Kidney capillary endothelial cell (primary cell): Measurements from ENCODE around the gene PLLP.

Experiments used
- DNase-seq: peaks from one replicate; pipeline ENCODE4 v3.0.0-alpha.2; 2018; ENCODE audit warnings: low spot score

The PLLP gene

GRCh38 chr16:57256601-57257395 is 27.7 kb downstream of the PLLP start:
- no peak for DNase-seq

GRCh38 chr16:57255686-57256415 is 28.6 kb downstream of the PLLP start:
- no peak for DNase-seq

DNA sequence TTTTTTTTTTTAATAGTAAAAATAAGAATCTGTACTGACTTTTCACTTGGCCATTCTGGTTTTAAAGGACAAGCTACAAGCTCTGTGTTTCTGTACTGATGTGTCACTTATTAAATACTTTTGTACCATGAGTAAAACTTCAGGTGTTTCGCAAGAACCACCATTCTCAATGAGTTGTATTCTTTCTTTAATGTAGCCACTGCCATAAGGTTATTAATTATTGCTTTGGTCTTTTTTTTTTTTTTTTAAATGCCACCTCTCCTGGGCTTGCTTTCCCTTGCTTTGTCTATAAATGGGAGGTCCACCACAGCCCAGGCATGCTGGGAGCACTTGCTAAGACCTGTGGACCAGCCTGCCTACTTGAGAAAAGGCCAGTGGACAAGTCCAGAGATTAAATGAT is 31.0 kb downstream of the PLLP start:
- no peak for DNase-seq

GRCh38 chr16:57252148-57252721 is 32.2 kb downstream of the PLLP start:
- DNase-seq = no peak

- DNase-seq = no peak
Observed at GRCh38 chr16:57251352-57251751, 33.1 kb downstream of the PLLP start.

- DNase-seq = no peak
Observed at GRCh38 chr16:57245472-57246113, 38.9 kb downstream of the PLLP start.

GRCh38 chr16:57244767-57245471 is 39.6 kb downstream of the PLLP start, which contains the start of gene ARL2BP:
TSS of gene ARL2BP (plus strand) at chr16:57245259. CDS start at chr16:57245368, 109 bp downstream.
- peak; percentile 97 for DNase-seq

GRCh38 chr16:57244463-57244766 is 40.1 kb downstream of the PLLP start:
- no peak for DNase-seq

GRCh38 chr16:57242650-57243049 is 41.8 kb downstream of the PLLP start:
- DNase-seq = no peak

GRCh38 chr16:57240851-57241250 is 43.6 kb downstream of the PLLP start:
- DNase-seq = no peak

GRCh38 chr16:57239107-57239506 is 45.4 kb downstream of the PLLP start:
- no peak for DNase-seq

GRCh38 chr16:57238682-57239081 is 45.8 kb downstream of the PLLP start:
- no peak for DNase-seq

GRCh38 chr16:57236022-57236350 is 48.5 kb downstream of the PLLP start:
- no peak for DNase-seq

DNA sequence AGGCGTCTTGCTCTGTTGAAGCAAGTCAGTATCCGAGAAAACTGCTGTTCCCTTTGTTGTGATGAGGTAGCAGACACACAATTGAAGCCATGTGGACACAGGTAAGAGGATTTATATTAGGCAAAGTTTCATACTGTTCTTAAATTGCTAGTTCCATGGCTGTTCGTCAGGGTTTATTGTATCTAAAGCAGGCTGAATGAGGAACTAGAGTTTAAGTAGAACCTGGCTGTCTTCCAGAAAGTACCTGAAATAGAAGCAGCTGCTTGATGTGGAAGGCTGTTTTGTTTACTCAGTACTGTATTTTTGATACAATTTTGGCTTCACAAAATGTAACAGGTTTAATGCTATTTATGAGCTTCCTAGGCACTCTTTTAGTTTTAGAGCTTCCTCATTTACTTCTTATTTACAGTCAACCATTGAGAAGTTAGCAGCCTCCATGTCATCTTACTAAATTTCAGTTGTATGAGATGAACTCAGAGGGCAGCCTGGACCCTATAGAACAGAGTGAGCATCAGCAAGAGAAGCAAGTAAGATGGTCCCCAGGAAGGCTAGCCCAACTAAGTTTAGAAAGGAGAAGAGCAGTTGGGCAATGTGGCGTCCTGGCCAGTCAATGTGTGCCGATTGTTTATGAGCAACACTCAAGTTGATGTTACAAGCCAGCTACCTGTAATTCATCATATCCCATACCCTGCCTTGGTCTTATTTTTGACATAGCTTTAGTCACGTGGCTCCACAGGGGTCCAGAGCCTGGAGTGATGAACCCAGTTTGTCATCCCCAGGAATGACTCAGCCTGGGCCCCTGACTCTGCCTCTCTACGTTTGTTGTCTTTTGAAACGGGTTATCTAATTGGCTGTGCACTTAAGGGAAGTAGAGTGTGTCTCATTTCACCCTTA is 49.1 kb downstream of the PLLP start:
- DNase-seq = no peak

- DNase-seq = no peak
Observed at GRCh38 chr16:57234707-57235092, 49.8 kb downstream of the PLLP start.

- DNase-seq = no peak
Observed at GRCh38 chr16:57233944-57234706, 50.3 kb downstream of the PLLP start.

GRCh38 chr16:57231821-57232350 is 52.6 kb downstream of the PLLP start:
- no peak for DNase-seq

- DNase-seq = no peak
Observed at GRCh38 chr16:57229079-57229478, 55.4 kb downstream of the PLLP start.

DNA sequence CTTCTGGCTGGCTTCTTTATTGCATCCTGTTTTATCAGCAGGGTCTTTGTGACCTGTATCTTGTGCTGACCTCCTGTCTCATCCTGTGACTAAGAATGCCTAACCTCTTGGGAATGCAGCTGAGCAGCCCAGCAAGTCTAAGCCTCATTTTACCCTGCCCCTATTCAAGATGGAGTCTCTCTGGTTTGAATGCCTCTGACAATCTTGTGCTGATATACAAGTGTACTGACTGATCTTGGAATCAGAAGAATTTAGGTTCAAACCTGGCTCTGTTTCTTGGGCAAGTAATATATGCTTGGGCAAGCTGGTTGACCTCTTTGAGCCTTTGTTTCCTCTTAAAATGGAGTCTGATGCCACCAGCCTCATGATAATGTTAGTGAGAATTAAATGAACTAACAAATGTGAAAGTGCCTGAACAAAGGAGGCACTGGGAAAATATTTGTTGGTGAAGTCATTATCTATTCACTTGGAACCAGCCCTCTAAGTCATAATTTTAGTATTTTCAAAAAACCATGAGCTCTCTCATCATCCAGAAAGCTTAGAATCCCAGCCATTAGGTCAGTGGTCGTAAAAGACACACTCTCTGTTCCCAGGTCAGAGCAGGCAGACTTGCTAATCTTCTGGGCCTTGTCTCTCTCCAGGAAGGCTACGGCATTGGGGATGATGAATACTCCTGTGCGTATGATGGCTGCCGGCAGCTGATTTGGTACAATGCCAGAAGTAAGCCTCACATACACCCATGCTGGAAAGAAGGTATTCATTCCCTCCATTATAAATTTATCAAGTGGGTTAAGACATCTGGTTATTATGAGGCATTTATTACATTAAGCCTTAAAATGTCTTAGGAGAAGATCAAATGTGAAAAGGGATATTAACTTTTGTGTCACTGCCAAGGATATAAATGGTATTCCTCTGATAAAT is 57.5 kb downstream of the PLLP start:
- no peak for DNase-seq
